Measurements from ENCODE around the gene DIRAS1.
"Not testable (repeated sequence)": the region's sequence is repeated elsewhere in the genome, so short reads cannot be mapped to it uniquely, and the experiment has no call there.

The DIRAS1 gene

DNA sequence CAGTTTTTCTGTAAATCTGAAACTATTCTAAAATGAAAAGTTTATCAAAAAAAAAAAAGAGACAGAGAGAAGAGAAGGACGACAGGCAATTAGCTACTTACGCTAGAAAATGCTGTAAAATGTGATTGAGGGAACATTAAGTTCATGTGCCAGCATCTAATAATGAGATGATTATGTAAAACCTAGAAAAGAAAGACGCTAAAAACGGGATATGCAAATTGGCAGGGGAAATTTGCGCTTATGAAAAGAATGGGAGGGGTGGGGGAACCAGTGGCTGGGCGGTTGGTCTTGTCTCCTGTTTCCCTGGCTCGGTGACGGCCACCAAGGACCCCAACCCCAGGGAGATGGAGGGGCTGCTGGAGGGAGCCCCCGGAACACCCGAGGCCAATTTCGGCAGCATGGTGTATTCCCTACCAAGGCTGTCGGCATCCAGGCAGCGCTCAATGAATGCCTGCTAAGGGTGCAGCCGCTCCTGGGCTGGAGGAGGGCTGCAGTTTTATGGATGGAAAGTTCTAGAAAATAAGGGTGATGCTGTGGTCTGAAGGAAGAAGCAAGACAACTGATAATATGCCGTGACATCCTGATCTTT is 52.9 kb downstream of the DIRAS1 start:
- DNase-seq = no peak

DNA sequence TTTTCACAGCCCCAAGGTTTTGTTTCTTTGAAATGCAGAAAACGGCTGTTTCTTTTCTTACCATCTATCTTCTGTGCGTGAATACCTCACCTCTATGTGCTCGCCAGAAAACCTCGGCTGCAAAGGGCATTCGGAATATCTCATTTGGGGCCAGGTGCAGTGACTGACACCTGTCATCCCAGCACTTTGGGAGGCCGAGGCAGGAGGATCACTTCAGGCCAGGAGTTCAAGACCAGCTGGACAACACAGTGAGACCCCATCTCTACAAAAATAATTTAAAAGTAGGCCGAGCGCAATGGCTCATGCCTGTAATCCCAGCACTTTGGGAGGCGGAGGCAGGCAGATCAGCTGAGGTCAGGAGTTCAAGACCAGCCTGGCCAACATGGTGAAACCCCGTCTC is 53.8 kb downstream of the DIRAS1 start:
- DNase-seq = not testable (repeated sequence)

DNA sequence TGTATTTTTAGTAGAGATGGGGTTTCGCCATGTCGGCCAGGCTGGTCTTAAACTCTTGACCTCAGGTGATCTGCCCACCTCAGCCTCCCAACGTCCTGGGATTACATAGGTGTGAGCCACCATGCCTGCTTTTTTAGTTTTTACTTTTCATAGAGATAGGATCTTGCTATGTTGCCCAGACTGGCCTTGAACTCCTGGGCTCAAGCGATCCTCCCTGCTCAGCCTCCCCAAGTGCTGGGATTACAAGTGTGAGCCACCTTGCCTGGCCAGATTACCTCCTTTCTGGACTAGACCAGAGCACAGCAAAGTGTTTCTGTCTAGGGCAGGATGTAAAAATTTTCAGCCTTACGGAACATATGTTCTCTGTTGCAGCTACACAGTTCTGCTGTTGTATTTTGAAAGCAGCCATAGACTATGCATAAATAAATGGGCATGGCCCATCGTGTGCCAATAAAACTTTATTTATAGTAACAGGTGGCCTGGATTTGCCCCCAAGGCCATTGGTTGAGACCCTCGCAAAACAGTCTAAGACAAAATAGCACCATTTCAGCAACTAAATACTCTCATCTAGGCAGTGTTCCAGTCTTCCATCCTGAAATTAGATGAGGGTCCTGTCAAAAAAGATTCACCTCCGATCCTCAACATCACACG is 54.7 kb downstream of the DIRAS1 start:
- DNase-seq = no peak

DNA sequence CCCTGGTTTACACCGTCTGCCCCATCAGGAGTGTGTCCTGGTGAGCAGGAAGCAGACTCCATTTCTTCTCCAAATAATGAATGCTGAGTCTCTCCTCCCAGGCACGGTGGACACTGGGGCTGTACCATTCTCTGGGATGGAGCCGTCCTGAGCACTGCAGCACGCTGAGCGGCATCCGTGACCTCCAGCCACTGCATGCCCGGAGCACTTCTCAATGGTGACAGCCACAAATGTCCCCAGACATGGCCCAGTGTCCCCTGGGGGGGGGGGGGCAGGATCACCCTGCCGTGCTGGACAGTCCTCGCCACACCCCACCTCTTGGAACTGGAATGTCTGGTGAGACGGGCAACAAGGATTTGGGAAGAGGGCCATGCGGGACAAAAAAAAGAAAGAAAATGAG is 56.1 kb downstream of the DIRAS1 start:
- no peak for DNase-seq
